GM08714 (cell line): ENCODE data around the gene EIF4E.
"Not testable (repeated sequence)": the region's sequence is repeated elsewhere in the genome, so short reads cannot be mapped to it uniquely, and the experiment has no call there.

ENCODE experiments used
- H3K4me3 ChIP-seq: fragments of 200-500 bp; sonication (Bioruptor generic); 2 replicates; pipeline ENCODE4 v1.5.1; 2014; ENCODE audit warnings: mild to moderate bottlenecking, low read length, inconsistent platforms
- ZNF274 ChIP-seq: IDR thresholded peaks from 2 replicates; pipeline ENCODE4 v1.6.1; 2012; ENCODE audit warnings: mild to moderate bottlenecking, low read depth, low read length

The EIF4E gene

GRCh38 chr4:98873059-98873458, 55.9 kb downstream of the EIF4E start:
- no peak overlapping the region for H3K4me3 ChIP-seq
- no peak for TF ChIP-seq ZNF274

GRCh38 chr4:98872120-98872906, 56.6 kb downstream of the EIF4E start:
- not testable (repeated sequence) for H3K4me3 ChIP-seq

DNA sequence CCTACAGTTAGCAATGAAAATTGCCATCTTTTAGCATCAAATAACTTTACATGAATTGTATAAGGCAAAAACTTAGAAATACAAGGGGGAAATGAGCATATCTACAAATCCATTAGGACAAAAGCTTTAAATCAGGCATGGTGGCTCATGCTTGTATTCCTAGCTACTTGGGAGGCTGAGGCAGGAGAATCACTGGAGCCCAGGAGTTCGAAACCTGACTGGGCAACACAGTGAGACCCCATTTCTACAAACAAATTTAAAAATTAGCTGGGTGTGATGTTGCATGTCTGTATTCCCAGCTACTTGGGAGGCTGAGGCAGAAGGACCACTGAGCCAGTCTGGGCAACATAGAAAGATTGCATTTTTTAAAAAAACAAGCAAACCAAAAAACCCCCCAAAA, 61.3 kb downstream of the EIF4E start:
- no peak for TF ChIP-seq ZNF274
- no peak overlapping the region for H3K4me3 ChIP-seq

- H3K4me3 ChIP-seq, result no peak overlapping the region
- TF ChIP-seq ZNF274, result no peak
Measured at GRCh38 chr4:98865059-98865458, 63.9 kb downstream of the EIF4E start.

- no peak for TF ChIP-seq ZNF274
Measured at GRCh38 chr4:98864560-98864959, 64.4 kb downstream of the EIF4E start.

GRCh38 chr4:98862371-98862770, 66.6 kb downstream of the EIF4E start:
- TF ChIP-seq ZNF274, result no peak
- H3K4me3 ChIP-seq, result no peak overlapping the region

More at GRCh38 chr4:98864560-98864959, 64.4 kb downstream of the EIF4E start:
- H3K4me3 ChIP-seq, result no peak overlapping the region

GRCh38 chr4:98861100-98861884, 67.6 kb downstream of the EIF4E start:
- no peak overlapping the region for H3K4me3 ChIP-seq
- TF ChIP-seq ZNF274, result no peak

GRCh38 chr4:98851806-98852205, 77.1 kb downstream of the EIF4E start:
- no peak for TF ChIP-seq ZNF274
- no peak overlapping the region for H3K4me3 ChIP-seq

- no peak for TF ChIP-seq ZNF274
- no peak overlapping the region for H3K4me3 ChIP-seq
Measured at GRCh38 chr4:98850937-98851336, 78.0 kb downstream of the EIF4E start.

GRCh38 chr4:98848448-98848847, 80.5 kb downstream of the EIF4E start:
- H3K4me3 ChIP-seq, result no peak overlapping the region
- TF ChIP-seq ZNF274, result no peak

DNA sequence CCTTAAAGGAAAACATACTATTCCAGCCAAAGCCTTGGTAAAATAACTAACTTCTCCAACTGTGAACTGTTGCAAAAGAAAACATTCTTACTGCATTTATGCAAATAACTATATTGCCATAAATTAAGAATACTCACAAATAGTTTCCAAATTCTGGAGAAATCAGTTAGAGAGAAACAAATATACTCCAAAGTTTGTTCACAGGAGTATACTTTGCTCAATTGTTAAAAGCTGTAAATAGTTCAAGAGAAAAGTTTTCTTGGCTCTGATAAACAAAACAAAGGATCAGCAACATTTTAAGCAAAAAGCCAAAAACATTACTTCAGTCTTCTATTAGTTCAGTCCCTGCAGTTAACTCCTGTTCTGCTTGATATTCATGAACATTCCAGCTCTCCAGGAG, 83.0 kb downstream of the EIF4E start:
- no peak overlapping the region for H3K4me3 ChIP-seq
- no peak for TF ChIP-seq ZNF274

GRCh38 chr4:98842917-98843316, 86.0 kb downstream of the EIF4E start:
- H3K4me3 ChIP-seq, result not testable (repeated sequence)

DNA sequence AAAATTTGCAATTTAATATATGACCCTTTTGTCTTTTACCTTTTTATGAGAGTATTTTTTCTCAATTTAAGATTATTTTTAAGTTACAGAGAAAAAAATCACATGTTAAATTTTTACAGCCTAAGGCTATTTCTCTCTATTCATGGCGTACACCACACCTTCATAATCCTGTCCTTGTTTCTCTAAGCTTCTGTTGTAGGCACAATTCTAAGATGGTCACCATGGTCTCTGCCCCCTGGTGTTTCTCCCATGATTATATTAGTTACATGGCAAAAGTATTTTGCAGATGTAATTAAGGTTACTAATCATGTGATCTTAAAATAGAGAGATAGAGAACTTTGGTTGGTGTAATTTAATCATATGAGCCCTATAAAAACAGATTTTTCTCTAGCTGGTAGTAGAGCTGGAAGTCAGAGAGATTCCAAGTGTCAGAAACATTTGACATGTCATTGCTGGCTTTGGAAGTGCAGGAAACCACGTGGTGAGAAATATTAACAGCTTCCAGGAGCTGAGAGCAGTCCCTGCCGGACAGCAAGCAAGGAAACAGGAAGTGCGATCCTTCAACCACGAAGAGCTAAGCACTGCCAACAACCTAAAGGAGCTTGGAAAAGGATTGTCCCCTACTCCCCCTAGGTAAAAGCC, 89.8 kb downstream of the EIF4E start:
- no peak for TF ChIP-seq ZNF274

DNA sequence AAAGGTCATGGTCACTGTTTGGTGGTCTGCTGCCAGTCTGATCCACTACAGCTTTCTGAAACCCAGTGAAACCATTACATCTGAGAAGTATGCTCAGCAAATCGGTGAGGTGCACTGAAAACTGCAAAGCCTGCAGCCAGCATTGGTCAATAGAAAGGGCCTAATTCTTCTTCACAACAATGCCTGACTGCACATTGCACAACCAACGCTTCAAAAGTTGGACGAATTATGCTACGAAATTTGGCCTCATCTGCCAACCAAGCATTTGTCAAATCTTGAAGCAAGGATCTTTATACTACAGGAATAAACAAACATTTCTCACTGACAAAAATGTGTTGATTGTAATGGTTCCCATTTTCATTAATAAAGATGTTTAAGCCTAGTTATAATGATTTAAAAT, 90.4 kb downstream of the EIF4E start:
- no peak for TF ChIP-seq ZNF274
- H3K4me3 ChIP-seq, result no peak overlapping the region

More for the DNA sequence above, 89.8 kb downstream of the EIF4E start:
- H3K4me3 ChIP-seq, result no peak overlapping the region

GRCh38 chr4:98833384-98833783, 95.5 kb downstream of the EIF4E start:
- TF ChIP-seq ZNF274, result no peak
- no peak overlapping the region for H3K4me3 ChIP-seq

DNA sequence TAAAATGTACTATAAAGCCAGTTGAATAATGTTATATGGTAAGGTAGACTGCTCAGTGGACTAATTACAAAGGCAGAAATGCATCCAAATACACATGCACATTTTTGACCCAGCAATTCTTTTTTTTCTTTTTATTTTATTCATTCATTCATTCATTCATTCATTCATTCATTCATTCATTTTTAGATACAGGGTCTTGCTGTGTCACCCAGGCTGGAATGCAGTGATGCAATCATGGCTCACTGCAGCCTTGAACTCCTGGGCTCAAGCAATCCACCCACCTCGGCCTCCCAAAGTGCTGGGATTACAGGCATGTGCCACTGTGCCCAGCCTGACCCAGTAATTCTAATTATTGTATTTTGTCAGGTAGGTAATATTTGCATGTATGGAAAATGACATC, 97.9 kb downstream of the EIF4E start:
- not testable (repeated sequence) for H3K4me3 ChIP-seq
